GM23338 (cell line): Measurements from ENCODE around the gene MINAR1. TPM values are rescaled to one million over a fixed set of nuclear protein-coding genes. Genes with fewer than 3 reads are reported as not detected.

Experiments used
- ATAC-seq: fragments of 200-7000 bp; cut with Tn5 transposase; 3 replicates; pipeline ENCODE4 v1.9.1; 2020
- DNase-seq: peaks from one replicate; pipeline ENCODE4 v3.0.0-alpha.2; 2015; ENCODE audit warnings: low spot score
- H2AFZ ChIP-seq: fragments of 200-600 bp; sonication (generic); 2 replicates; pipeline ENCODE4 v1.8.0; 2016; ENCODE audit warnings: antibody characterized with exemption, mild to moderate bottlenecking, moderate library complexity
- H3F3A ChIP-seq: fragments of 200-600 bp; sonication (generic); replicated peaks from 2 replicates; pipeline ENCODE4 v1.8.0; 2017; ENCODE audit warnings: antibody characterized with exemption, mixed run types, low read depth
- H3K27ac ChIP-seq: fragments of 200-600 bp; sonication (generic); 2 replicates; pipeline ENCODE4 v1.6.1; 2016; ENCODE audit warnings: low read depth
- H3K27me3 ChIP-seq: fragments of 200-600 bp; sonication (generic); 2 replicates; pipeline ENCODE4 v1.8.0; 2016; ENCODE audit warnings: mild to moderate bottlenecking, mixed run types, moderate library complexity; ENCODE audit not compliant: insufficient read depth
- H3K36me3 ChIP-seq: fragments of 200-600 bp; sonication (generic); 2 replicates; pipeline ENCODE4 v1.8.0; 2016; ENCODE audit warnings: mild to moderate bottlenecking; ENCODE audit not compliant: insufficient read depth
- H3K4me1 ChIP-seq: fragments of 200-600 bp; sonication (generic); 2 replicates; pipeline ENCODE4 v1.8.0; 2016; ENCODE audit warnings: mild to moderate bottlenecking, moderate library complexity; ENCODE audit not compliant: insufficient read depth
- H3K4me2 ChIP-seq: fragments of 200-600 bp; sonication (generic); 2 replicates; pipeline ENCODE4 v1.7.1; 2017; ENCODE audit warnings: mixed run types
- H3K4me3 ChIP-seq: fragments of 200-600 bp; sonication (generic); 2 replicates; pipeline ENCODE4 v1.6.1; 2016; ENCODE audit warnings: mixed run types
- H3K79me2 ChIP-seq: fragments of 200-600 bp; sonication (generic); replicated peaks from 2 replicates; pipeline ENCODE4 v1.8.0; 2017; ENCODE audit warnings: mild to moderate bottlenecking; ENCODE audit not compliant: insufficient read depth
- H3K9me2 ChIP-seq: fragments of 200-600 bp; sonication (generic); 2 replicates; pipeline ENCODE4 v1.8.0; 2017; ENCODE audit not compliant: insufficient read depth
- H4K20me1 ChIP-seq: fragments of 200-600 bp; sonication (generic); replicated peaks from 2 replicates; pipeline ENCODE4 v1.8.0; 2017; ENCODE audit warnings: mild to moderate bottlenecking; ENCODE audit not compliant: insufficient read depth
- H3K27ac Mint-ChIP-seq: 2 replicates; pipeline ENCODE4 v1.8.0; 2020; ENCODE audit warnings: inconsistent platforms, mild to moderate bottlenecking, moderate library complexity, mixed read lengths
- H3K27me3 Mint-ChIP-seq: 3 replicates; pipeline ENCODE4 v1.8.0; 2022; ENCODE audit warnings: low read depth, mild to moderate bottlenecking, moderate library complexity, mixed read lengths, inconsistent platforms; ENCODE audit not compliant: insufficient read depth, poor library complexity
- H3K36me3 Mint-ChIP-seq: 3 replicates; pipeline ENCODE4 v1.8.0; 2021; ENCODE audit warnings: low read depth, mild to moderate bottlenecking, inconsistent platforms, moderate library complexity, mixed read lengths
- H3K4me1 Mint-ChIP-seq: 3 replicates; pipeline ENCODE4 v1.8.0; 2020; ENCODE audit warnings: mild to moderate bottlenecking, inconsistent platforms, mixed read lengths
- H3K4me3 Mint-ChIP-seq: 3 replicates; pipeline ENCODE4 v1.8.0; 2021; ENCODE audit warnings: moderate library complexity, mild to moderate bottlenecking, inconsistent platforms, mixed read lengths
- H3K9me3 Mint-ChIP-seq: 3 replicates; pipeline ENCODE4 v1.8.0; 2020; ENCODE audit warnings: moderate library complexity, mild to moderate bottlenecking, inconsistent platforms, mixed read lengths
- EZH2 ChIP-seq: fragments of 200-600 bp; sonication (generic); IDR thresholded peaks from one replicate; pipeline ENCODE4 v1.8.0; 2017; ENCODE audit warnings: antibody characterized with exemption, mild to moderate bottlenecking, low read depth; ENCODE audit not compliant: unreplicated experiment
- EZH2phosphoT487 ChIP-seq: fragments of 200-600 bp; sonication (generic); IDR thresholded peaks from one replicate; pipeline ENCODE4 v1.8.1; 2018; ENCODE audit warnings: antibody characterized with exemption; ENCODE audit not compliant: unreplicated experiment
- NANOG ChIP-seq: IDR thresholded peaks from 2 replicates; pipeline ENCODE4 v1.6.1; 2016; ENCODE audit warnings: antibody characterized with exemption, borderline replicate concordance
- POLR2AphosphoS5 ChIP-seq: IDR thresholded peaks from 2 replicates; pipeline ENCODE4 v1.6.1; 2016; ENCODE audit warnings: antibody characterized with exemption, low read depth
- ZNF114 ChIP-seq: fragments of 250-450 bp; sonication (Bioruptor Pico); IDR thresholded peaks from 2 replicates; pipeline ENCODE4 v1.5.0; 2020; ENCODE audit warnings: mild to moderate bottlenecking, moderate library complexity
- ZNF331 ChIP-seq: fragments of 250-450 bp; sonication (Bioruptor Pico); IDR thresholded peaks from 2 replicates; pipeline ENCODE4 v1.5.0; 2020; ENCODE audit warnings: low read depth, mild to moderate bottlenecking, moderate library complexity
- polyA plus RNA-seq: library from polyadenylated mRNA; unstranded; fragments of >200 nt; fragmentation: Nextera tagmentation; extraction: Ambion mirVana; gene quantifications from 2 replicates; pipeline ENCODE4 v1.2.1, GENCODE V29; 2016
- total RNA-seq: library from RNA; depleted of rRNA; stranded (reverse); fragments of >200 nt; shearing (Covaris generic); gene quantifications from 2 replicates; pipeline ENCODE4 v1.2.3, GENCODE V29; 2014
- TF ChIP-seq, protein P1 (sequence below): IDR thresholded peaks from one replicate; pipeline ENCODE4 v1.6.1; 2018; ENCODE audit warnings: antibody characterized with exemption; ENCODE audit not compliant: unreplicated experiment
- TF ChIP-seq, protein P2 (sequence below): IDR thresholded peaks from 2 replicates; pipeline ENCODE4 v1.6.1; 2016; ENCODE audit warnings: antibody characterized with exemption
- TF ChIP-seq, protein P3 (sequence below): fragments of 250-450 bp; sonication (Bioruptor Pico); IDR thresholded peaks from 2 replicates; pipeline ENCODE4 v1.5.0; 2020; ENCODE audit warnings: mild to moderate bottlenecking, moderate library complexity

The MINAR1 gene
- total and polyA plus RNA-seq, 2 experiments from 2014 or later, result 0.32 to 1.4 TPM

DNA sequence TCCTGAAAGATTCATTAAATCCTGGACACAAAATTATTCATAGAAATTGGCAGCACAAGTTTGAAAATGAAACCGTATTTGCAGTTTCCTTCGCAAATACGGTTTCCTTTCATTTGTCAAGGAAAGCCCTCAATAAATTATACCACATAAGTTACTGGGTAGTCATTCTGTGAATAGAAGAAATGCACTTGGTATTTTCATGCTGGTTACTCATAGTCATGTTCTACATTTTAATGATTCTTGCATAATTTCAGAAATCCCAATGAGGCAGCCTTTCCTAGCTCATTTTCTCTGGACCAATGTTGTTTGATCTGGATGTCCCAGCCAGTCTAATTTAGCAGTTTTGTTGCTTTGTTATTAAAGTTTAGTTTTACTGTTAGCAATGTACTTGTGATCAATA lies 43.2 kb downstream of the MINAR1 start:
- TF ChIP-seq ZNF114 (CRISPR knock-in tag) (no peak), ZNF331 (CRISPR knock-in tag) (no peak), NANOG (no peak), EZH2 (no peak), POLR2AphosphoS5 (no peak)
- TF ChIP-seq, protein P1, sequence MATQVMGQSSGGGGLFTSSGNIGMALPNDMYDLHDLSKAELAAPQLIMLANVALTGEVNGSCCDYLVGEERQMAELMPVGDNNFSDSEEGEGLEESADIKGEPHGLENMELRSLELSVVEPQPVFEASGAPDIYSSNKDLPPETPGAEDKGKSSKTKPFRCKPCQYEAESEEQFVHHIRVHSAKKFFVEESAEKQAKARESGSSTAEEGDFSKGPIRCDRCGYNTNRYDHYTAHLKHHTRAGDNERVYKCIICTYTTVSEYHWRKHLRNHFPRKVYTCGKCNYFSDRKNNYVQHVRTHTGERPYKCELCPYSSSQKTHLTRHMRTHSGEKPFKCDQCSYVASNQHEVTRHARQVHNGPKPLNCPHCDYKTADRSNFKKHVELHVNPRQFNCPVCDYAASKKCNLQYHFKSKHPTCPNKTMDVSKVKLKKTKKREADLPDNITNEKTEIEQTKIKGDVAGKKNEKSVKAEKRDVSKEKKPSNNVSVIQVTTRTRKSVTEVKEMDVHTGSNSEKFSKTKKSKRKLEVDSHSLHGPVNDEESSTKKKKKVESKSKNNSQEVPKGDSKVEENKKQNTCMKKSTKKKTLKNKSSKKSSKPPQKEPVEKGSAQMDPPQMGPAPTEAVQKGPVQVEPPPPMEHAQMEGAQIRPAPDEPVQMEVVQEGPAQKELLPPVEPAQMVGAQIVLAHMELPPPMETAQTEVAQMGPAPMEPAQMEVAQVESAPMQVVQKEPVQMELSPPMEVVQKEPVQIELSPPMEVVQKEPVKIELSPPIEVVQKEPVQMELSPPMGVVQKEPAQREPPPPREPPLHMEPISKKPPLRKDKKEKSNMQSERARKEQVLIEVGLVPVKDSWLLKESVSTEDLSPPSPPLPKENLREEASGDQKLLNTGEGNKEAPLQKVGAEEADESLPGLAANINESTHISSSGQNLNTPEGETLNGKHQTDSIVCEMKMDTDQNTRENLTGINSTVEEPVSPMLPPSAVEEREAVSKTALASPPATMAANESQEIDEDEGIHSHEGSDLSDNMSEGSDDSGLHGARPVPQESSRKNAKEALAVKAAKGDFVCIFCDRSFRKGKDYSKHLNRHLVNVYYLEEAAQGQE, result no peak
- Histone ChIP-seq H3K27me3 (no peaks in the 10 kb centered on the region), H3K4me3 (no peak overlapping the region), H3F3A (no peaks in the 10 kb centered on the region), H3K79me2 (no peaks in the 10 kb centered on the region), H2AFZ (no peak overlapping the region), H3K9me2 (no peaks in the 10 kb centered on the region), H3K4me1 (no peaks in the 10 kb centered on the region), H3K36me3 (no peaks in the 10 kb centered on the region), H4K20me1 (no peaks in the 10 kb centered on the region), H3K27ac (no peak overlapping the region), H3K4me2 (no peak overlapping the region)
- Mint-ChIP-seq H3K36me3 (no peaks in the 10 kb centered on the region), H3K27me3 (no peaks in the 10 kb centered on the region), H3K27ac (no peak overlapping the region), H3K4me1 (no peaks in the 10 kb centered on the region), H3K4me3 (no peak overlapping the region), H3K9me3 (no peaks in the 10 kb centered on the region)
- ATAC-seq, result no peak
- no peak for DNase-seq

DNA sequence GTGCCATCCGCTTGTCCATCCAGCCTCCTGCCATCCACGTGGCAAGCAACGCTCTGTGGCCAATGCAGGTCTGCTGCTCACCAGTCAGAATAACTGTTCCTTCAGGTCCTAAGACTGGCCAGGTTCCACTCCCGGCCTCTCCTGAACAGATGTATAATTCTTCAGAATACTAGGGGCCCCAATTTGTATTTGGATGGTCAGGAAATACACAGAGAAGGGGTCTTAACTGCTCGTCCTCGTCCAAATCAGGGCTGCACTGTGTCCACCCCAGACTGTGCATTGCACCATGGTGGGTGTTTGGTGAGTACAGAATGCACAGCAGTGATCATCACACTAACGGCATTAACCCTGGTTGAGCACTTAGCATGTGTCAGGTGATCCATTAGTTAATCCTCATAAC lies 46.0 kb downstream of the MINAR1 start:
- Histone ChIP-seq H3K36me3 (no peaks in the 10 kb centered on the region), H3K27ac (no peak overlapping the region), H2AFZ (no peak overlapping the region), H3K9me2 (no peaks in the 10 kb centered on the region), H3K79me2 (no peaks in the 10 kb centered on the region), H3K27me3 (no peaks in the 10 kb centered on the region), H3F3A (no peaks in the 10 kb centered on the region), H3K4me2 (no peak overlapping the region), H3K4me1 (no peaks in the 10 kb centered on the region), H3K4me3 (no peak overlapping the region), H4K20me1 (no peaks in the 10 kb centered on the region)
- Mint-ChIP-seq H3K27ac (no peak overlapping the region), H3K9me3 (no peaks in the 10 kb centered on the region), H3K4me3 (no peak overlapping the region), H3K4me1 (no peaks in the 10 kb centered on the region), H3K36me3 (no peaks in the 10 kb centered on the region), H3K27me3 (no peaks in the 10 kb centered on the region)
- DNase-seq (no peak), ATAC-seq (no peak)
- TF ChIP-seq, protein P2, sequence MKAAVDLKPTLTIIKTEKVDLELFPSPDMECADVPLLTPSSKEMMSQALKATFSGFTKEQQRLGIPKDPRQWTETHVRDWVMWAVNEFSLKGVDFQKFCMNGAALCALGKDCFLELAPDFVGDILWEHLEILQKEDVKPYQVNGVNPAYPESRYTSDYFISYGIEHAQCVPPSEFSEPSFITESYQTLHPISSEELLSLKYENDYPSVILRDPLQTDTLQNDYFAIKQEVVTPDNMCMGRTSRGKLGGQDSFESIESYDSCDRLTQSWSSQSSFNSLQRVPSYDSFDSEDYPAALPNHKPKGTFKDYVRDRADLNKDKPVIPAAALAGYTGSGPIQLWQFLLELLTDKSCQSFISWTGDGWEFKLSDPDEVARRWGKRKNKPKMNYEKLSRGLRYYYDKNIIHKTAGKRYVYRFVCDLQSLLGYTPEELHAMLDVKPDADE, result no peak
- TF ChIP-seq ZNF114 (CRISPR knock-in tag), result no peak
- TF ChIP-seq NANOG, result no peak
- TF ChIP-seq, protein P3, sequence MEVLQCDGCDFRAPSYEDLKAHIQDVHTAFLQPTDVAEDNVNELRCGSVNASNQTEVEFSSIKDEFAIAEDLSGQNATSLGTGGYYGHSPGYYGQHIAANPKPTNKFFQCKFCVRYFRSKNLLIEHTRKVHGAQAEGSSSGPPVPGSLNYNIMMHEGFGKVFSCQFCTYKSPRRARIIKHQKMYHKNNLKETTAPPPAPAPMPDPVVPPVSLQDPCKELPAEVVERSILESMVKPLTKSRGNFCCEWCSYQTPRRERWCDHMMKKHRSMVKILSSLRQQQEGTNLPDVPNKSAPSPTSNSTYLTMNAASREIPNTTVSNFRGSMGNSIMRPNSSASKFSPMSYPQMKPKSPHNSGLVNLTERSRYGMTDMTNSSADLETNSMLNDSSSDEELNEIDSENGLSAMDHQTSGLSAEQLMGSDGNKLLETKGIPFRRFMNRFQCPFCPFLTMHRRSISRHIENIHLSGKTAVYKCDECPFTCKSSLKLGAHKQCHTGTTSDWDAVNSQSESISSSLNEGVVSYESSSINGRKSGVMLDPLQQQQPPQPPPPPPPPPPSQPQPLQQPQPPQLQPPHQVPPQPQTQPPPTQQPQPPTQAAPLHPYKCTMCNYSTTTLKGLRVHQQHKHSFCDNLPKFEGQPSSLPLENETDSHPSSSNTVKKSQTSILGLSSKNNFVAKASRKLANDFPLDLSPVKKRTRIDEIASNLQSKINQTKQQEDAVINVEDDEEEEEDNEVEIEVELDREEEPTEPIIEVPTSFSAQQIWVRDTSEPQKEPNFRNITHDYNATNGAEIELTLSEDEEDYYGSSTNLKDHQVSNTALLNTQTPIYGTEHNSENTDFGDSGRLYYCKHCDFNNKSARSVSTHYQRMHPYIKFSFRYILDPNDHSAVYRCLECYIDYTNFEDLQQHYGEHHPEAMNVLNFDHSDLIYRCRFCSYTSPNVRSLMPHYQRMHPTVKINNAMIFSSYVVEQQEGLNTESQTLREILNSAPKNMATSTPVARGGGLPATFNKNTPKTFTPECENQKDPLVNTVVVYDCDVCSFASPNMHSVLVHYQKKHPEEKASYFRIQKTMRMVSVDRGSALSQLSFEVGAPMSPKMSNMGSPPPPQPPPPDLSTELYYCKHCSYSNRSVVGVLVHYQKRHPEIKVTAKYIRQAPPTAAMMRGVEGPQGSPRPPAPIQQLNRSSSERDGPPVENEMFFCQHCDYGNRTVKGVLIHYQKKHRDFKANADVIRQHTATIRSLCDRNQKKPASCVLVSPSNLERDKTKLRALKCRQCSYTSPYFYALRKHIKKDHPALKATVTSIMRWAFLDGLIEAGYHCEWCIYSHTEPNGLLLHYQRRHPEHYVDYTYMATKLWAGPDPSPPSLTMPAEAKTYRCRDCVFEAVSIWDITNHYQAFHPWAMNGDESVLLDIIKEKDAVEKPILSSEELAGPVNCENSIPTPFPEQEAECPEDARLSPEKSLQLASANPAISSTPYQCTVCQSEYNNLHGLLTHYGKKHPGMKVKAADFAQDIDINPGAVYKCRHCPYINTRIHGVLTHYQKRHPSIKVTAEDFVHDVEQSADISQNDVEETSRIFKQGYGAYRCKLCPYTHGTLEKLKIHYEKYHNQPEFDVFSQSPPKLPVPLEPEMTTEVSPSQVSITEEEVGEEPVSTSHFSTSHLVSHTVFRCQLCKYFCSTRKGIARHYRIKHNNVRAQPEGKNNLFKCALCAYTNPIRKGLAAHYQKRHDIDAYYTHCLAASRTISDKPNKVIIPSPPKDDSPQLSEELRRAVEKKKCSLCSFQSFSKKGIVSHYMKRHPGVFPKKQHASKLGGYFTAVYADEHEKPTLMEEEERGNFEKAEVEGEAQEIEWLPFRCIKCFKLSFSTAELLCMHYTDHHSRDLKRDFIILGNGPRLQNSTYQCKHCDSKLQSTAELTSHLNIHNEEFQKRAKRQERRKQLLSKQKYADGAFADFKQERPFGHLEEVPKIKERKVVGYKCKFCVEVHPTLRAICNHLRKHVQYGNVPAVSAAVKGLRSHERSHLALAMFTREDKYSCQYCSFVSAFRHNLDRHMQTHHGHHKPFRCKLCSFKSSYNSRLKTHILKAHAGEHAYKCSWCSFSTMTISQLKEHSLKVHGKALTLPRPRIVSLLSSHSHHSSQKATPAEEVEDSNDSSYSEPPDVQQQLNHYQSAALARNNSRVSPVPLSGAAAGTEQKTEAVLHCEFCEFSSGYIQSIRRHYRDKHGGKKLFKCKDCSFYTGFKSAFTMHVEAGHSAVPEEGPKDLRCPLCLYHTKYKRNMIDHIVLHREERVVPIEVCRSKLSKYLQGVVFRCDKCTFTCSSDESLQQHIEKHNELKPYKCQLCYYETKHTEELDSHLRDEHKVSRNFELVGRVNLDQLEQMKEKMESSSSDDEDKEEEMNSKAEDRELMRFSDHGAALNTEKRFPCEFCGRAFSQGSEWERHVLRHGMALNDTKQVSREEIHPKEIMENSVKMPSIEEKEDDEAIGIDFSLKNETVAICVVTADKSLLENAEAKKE (CRISPR knock-in tag), result no peak
- no peak for TF ChIP-seq EZH2phosphoT487
- no peak for TF ChIP-seq EZH2
- no peak for TF ChIP-seq ZNF331 (CRISPR knock-in tag)
